Right ventricle myocardium inferior (tissue), 1 donor: ENCODE results near the gene TIGIT. TPM values are rescaled to one million over a fixed set of nuclear protein-coding genes. Genes with fewer than 3 reads are reported as not detected.

Experiments used
- ATAC-seq: fragments of 200-7000 bp; cut with Tn5 transposase; one replicate; pipeline ENCODE4 v1.9.1; 2020; ENCODE audit warnings: mild to moderate bottlenecking, moderate library complexity
- DNase-seq: peaks from one replicate; pipeline ENCODE4 v3.0.0; 2021; ENCODE audit errors: missing footprints
- intact Hi-C: fragments of 100-400 bp; cut with DNase I; formaldehyde crosslinking; loops from one replicate; pipeline ENCODE4 v1.11.0; 2022
- total RNA-seq: library from RNA; stranded (reverse); fragmentation: NEBNext Ultra II Directional; extraction: Animal tissue kit (Norgen Biotek cat#: 25700); gene quantifications from one replicate; pipeline ENCODE4 v1.2.1, GENCODE V29; 2021
- donor health status: DM: no; HTN: yes; CAD: no; lungs with severe emphysema.

The TIGIT gene
- total RNA-seq, 1 donor from 2014 or later: not detected

DNA sequence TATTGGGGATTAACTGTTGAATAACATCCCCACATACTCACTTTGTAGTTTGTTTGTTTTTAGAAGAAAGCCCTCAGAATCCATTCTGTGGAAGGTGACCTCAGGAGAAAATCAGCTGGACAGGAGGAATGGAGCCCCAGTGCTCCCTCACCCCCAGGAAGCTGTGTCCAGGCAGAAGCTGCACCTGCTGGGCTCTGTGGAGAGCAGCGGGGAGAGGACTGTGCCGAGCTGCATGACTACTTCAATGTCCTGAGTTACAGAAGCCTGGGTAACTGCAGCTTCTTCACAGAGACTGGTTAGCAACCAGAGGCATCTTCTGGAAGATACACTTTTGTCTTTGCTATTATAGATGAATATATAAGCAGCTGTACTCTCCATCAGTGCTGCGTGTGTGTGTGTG lies 14.0 kb downstream of the TIGIT start:
- DNase-seq: no peak
- intact Hi-C loops: no loop called here
- no peak for ATAC-seq

DNA sequence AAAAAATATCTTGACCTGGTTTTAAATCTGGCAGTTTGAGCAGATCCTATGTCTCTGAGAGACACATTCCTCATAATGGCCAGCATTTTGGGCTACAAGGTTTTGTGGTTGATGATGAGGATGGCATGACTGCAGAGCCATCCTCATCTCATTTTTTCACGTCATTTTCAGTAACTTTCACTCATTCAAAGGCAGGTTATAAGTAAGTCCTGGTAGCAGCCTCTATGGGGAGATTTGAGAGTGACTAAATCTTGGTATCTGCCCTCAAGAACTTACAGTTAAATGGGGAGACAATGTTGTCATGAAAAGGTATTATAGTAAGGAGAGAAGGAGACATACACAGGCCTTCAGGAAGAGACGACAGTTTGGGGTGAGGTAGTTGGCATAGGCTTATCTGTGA lies 14.5 kb downstream of the TIGIT start:
- ATAC-seq (no peak), DNase-seq (no peak)
- intact Hi-C loops: no loop called here

DNA sequence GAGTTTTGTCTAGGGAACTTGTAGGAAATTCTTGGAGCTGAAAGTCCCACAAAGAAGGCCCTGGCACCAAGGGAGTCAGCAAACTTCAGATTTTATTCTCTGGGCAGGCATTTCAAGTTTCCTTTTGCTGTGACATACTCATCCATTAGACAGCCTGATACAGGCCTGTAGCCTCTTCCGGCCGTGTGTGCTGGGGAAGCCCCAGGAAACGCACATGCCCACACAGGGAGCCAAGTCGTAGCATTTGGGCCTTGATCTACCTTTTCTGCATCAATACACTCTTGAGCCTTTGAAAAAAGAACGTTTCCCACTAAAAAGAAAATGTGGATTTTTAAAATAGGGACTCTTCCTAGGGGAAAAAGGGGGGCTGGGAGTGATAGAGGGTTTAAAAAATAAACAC lies 15.0 kb downstream of the TIGIT start:
- no peak for DNase-seq

DNA sequence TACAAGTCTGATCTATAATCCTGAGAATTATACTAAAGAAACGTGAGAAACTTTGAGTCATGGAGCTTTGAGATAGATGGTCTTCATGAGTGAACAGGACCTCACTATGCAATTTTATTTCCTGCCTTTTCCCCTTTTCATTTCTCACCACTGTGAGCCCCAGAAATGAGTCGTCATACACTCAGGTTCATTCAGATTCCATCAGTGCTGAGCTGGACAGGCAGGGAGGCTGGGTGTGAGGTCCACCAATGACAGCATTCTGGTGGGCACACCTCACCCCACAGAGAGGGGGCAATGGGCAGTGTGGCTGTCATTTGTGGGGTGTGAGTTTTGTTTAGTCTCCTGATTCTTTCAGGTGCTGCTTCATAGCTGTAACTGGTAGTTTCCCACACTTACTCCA lies 16.9 kb downstream of the TIGIT start:
- DNase-seq: no peak
- no peak for ATAC-seq
- intact Hi-C loops: no loop called here

More for the DNA sequence above, 15.0 kb downstream of the TIGIT start:
- intact Hi-C loops: no loop called here
- ATAC-seq: no peak

DNA sequence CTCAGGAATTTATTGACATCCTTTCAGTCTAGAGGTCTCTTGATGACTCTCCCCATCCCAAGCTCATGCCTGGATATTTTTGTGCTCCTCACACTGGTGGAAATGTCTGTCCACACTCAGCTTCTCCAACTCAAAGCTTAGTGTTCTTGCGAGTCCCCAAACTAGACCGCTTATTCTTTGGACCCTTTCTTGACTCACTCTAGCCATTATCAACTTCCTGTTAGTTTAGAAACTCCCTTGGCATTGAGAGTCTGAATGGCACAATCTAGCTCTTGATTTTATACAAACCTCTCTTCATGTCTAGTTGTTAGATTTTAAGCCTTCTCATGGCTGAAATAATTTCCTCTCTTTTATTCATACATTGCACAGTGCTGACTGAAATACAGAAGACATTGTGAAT lies 19.6 kb downstream of the TIGIT start:
- ATAC-seq: no peak
- intact Hi-C loops: no loop called here
- DNase-seq: no peak

DNA sequence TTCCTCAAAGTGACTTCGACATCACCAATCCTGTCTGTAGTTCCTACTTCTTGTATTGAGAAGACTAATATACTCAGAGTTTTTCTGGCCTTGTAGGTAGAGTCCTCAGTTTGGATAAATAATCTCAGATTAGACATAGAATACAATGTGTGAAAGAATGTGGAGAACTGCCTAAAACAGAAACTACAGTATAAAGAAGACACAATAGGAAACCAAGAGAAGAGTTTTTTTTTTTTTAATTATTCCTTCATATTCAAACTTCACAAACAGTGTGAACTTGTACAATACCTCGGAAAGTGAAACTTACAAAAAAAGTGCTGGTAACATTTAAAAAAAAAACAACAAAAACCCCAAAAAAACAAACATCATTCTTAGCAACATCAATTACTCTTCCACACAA lies 20.5 kb downstream of the TIGIT start:
- no peak for ATAC-seq
- intact Hi-C loops: no loop called here
- no peak for DNase-seq

DNA sequence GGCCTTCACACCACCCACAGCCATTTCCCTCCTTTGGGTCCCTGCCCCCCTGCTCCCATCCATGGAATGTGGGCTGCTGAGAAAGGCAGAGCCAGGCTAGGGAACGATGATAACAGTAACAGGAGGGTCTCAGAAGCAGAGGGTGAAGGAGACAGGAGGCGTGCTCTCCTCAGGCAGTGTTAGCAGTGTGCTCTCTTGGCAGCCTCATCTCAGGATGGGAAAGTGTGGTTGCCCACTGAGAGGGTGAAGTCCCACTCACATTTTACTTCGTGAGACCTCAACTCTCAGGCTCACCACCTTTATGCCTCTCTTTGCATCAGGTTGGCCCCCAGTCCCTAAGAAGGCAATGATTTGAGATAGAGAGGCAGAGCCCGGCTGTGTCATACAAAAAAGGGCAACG lies 24.5 kb downstream of the TIGIT start:
- ATAC-seq: no peak

DNA sequence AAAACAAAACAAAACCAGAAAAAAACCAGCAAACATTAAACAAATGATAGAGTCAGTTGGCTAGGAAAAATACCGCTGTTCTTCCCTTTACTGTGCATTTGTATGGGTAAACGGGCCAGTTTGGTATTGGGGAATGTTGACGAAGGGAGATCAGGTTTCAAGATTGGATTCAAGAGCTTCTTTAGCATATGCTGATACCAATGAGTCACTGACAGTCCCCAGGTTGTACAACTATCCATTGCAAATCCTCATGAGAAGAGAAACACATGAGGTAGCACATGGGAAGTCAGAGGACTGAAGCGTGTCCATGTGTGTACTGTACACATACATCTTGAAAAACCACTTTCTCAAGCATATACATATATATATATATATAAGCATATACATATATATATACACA lies 25.6 kb downstream of the TIGIT start:
- ATAC-seq (no peak), DNase-seq (no peak)
- intact Hi-C loops: no loop called here

More for the DNA sequence above, 24.5 kb downstream of the TIGIT start:
- no peak for DNase-seq
- intact Hi-C loops: no loop called here

DNA sequence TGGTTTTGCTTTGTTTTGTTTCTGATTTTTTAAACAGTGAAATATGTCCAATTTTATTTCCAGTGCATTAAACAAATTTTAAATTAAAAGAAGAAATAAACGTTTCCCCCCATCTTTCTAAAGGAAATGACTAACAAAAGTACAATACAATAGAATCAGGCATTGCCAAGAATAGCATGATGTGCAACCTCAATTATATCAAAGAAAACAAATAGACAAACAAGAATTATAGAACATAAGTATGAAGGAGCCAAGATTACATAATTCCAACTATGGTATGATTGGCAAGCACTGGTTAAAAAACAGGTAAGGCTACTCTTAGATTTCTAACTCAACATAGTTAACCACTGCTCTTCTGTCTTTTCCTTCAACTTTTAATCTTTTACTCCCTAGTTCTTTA lies 26.4 kb downstream of the TIGIT start:
- ATAC-seq (no peak), DNase-seq (no peak)
- intact Hi-C loops: no loop called here

DNA sequence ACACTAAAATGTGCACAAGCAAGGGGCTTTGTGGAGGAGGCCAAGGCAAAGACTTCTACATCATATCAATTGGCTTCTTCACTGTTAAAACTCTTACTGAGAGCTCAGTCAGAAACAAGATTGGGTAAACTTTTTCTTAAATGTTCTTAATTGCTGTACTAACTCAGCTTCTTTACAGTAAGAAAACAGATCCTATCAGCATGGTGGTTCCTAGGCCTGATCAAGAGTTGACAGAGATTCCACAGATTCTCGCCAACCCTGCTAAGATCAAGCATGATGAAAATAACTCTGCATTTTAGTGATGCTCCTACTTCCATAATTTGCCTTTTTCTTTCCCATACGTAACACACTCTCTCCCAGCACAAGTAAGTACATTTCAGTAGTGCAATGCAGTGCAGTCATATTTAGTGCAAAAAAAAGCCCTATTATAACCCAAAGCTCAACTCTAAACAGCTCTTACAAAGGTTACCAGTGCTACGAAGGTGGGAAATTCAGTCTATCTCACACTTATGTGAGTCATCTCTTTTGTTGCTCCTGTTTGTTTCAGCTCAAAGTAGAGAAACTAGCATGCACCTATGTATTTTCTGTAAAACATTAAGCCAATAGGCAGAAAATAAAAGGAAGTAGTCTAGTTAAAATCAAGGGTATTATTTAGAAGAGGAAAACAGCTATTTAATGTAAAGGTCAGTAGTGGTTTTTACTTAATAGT lies 29.9 kb downstream of the TIGIT start:
- DNase-seq (no peak), ATAC-seq (no peak)
- intact Hi-C loops: no loop called here

DNA sequence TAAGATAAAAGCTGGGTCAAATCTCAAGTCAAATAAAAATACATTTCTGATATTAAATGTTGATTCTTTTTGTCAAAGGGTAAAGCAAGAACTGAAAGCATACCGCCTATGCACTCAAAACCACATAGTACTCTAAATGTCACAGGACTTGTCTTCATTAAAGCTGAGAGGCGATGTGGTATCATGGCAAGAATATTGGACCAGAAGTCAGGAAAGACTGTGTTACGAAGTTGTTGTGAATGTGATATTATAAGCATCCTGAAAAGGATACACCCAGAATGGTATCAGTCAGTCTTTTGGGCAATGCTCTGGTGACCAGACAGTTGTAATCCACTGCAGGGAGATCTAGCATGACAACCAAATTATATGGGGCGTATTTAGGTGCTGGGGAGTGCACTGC lies 33.8 kb downstream of the TIGIT start:
- ATAC-seq: no peak
- intact Hi-C loops: no loop called here
- DNase-seq: no peak

DNA sequence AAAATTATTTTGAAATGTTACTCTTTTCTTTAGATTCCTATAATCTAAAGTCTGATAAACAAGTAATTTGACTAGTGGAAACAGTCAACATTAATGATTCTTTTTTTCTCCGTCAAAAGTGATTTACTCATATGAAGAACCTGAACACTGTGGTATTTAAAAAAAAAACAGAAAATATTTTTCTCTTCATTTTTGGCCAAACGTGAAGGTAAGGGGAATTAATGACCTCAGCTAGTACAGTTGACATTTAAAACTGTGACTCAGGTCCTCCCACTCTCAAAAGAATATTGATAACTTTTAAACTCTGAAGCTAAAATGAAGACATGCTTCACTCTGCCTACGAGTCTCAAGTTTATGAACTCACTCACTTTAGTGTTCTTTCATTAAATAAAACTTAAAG lies 34.5 kb downstream of the TIGIT start:
- ATAC-seq: no peak
- intact Hi-C loops: no loop called here
- DNase-seq: no peak

DNA sequence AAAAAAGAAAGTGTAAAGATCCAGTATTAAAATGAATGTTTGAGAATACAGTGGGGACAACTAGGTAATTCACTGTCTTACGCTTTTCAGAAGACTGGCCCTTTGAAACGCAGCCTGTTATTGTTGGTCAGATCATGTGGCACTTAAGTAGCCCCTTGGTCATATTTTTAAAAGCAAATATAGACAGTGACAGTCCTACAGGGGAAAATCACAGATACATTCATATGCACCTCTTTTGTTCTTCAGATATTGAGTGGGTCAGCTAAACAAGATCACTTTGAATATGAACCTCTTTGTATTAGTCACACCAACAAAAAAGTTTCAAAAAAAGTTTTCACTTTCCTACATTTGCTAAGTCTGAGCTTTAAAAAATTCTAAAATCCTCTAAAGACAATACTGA lies 36.0 kb downstream of the TIGIT start:
- intact Hi-C loops: no loop called here
- ATAC-seq: no peak
- DNase-seq: no peak

DNA sequence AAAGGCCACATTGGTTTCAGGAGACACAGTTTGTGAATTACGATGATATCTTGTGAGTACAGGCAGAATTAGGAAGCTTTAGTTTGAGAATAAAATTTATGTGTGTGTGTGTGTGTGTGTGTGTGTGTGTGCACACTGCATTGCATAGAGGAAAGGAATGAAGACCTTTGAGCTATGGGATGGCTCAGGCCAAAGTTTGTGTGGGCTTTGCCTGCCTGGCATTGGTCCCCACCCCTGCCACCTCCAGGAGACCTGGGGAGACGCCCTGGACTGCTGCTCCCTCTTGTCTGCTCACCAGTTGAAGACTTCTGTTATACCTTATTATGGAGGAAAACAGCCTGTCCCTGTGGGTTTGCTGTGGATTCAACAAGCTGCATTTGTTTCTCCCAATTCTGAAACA lies 37.2 kb downstream of the TIGIT start:
- ATAC-seq: no peak
- intact Hi-C loops: no loop called here
- DNase-seq: no peak

DNA sequence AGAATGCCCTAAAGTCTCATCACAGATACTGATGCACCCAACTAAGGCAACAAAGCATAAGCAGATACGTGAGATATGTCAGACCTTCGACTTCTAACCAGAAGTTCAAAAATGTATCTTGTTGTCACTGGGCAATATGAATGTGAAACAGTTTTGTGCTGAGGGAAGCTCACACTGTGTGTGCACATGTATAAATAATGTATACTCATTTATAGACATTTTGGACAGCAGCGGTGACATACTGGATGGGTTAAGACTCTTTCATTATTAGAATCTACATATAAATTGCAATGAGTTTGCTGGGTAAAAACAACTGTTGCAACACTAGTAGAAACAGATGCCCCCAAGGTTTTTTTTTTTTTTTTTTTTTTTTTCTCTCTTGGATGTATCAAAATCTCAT lies 37.9 kb downstream of the TIGIT start:
- intact Hi-C loops: no loop called here
- DNase-seq (no peak), ATAC-seq (no peak)

DNA sequence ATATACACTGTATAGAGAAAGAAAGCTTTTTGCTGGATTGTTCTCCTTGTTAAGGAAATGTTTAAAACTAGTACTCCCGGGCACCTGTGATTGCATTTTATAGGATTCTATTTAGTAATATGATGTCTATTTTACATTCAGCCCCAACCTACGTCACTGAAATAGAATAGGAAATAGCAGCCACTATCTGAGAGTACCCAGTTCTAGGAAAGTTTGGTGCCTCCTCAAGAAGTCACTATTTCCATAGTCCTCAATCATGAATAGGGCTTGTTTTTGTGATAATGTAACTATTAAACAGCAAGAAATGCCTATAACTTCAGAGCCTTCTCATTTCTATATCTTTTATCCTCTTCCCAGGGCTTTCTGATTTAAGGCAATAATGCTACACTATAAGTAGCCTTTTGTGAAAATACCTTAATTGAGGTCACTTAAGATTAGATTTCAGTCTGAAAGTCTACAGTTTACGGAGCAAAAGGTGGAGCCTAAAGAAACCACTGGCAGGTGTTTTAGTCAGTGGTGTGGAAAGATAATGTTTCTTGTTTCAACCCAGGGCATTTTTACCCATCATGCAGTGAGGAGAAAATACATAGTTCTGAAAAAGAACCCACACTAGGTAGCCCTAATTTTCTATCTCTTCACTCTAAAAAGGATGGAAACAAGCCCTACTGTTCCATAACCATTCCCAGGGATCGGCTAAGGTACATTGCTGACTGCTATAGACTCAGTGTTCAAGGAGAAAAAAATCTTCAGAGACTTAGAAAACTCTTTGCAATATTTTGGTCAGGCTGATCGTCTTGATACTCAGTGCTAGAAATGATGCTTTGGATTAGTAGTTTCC lies 38.7 kb downstream of the TIGIT start:
- DNase-seq: no peak
- intact Hi-C loops: no loop called here
- no peak for ATAC-seq

DNA sequence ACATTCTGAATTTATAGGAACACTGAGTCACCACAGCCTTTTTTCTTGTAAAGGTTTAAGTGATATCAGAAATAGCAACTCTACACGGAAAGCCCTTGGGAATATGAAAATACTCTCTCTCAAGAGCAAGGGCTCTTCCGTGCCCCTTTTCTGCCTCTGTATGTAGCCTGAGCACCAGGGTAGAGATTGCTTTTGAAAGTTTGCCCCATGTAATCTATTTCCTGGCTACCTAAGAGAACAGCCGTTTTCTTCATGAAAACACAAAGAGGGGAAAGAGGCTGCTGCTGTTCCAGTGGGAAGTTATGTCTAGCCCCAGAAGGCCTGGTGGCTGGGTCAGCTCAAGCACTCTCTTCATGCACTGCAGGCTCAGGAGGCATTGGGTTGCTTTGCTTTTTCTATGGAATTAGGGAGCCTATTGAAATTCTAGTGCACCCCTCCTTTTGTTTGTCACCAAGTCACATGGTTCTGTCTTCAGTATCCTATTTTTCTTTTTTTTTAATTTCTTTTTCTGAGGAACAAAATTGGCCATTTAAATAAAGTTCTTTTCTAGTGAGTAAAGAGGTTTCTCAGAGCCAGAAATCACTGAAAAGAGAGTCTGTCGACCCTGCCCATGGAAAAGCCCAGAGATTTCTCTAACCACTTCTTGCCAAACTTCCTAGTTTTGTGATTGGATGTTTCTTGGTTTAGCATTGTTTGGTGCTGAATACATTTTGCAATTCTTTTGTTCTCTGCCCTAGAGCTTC lies 39.5 kb downstream of the TIGIT start:
- intact Hi-C loops: no loop called here
- ATAC-seq: no peak
- DNase-seq: no peak

DNA sequence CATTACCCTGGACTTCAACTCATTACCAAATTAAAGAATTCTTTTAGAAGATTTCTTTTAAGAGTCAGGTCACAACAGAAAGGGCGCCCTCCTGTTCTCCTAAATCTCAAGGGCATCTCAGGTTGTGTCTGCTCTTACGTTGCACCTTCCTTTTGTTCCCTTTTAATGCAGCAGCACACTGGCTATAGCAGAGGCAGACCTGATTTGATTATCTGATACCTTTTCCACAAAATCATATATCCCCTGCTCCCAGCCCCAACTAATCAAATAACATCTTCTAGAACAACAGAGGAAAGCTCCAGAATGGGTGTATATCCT lies 40.1 kb downstream of the TIGIT start:
- ATAC-seq: no peak
- intact Hi-C loops: no loop called here
- no peak for DNase-seq

DNA sequence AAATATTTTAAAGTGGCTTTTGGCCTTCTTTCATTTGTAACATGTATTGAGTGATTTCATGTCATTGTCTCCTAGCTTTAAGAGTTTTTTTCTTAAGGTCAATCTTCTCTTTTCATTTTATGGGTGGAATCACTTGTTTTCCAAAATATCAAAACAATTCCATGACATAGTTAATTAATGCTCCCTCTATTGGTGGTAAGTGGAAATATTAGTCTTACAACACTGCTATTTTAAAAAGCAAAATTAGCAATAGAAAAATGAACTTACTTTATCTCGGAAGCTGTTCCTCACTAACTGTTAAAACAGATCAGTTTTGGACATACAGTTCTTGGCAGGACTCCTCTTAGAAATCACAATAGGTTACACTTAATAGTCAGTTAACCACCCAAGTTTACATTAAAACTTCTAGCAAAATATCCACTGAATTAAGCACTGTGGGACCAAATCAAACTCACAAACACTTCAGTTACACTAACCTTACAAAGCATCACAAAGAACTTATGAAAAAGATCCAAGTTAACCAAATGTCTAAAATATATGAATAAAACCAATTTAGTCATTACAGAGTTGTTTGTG lies 42.4 kb downstream of the TIGIT start:
- no peak for DNase-seq
- ATAC-seq: no peak
- intact Hi-C loops: no loop called here

DNA sequence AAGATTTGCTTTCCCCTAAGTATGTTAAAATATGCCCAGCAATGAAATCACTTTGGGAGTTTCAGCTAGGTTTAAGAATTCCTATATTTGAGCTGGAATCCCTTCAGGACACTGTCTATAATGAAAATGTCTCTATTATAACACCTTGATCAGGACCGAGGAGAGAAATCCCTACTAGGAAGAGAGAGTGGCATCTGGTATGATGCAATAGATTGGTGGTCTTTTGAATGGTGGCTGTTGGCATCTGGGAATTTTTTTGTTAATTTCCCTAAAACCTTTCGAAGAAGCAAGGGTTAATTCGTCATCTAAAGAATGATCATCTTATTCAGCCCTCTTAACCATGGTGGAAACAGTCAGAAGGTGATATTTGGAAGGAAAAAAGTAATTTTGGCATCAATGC lies 43.0 kb downstream of the TIGIT start:
- ATAC-seq: no peak
- no peak for DNase-seq
- intact Hi-C loops: no loop called here
